ENCODE measurements around the gene URM1.
A peak's percentile ranks its signal among the peaks of the same experiment; 100 is the strongest.

URM1 gene

GRCh38 chr9:128431207-128431606 lies 60.0 kb downstream of the URM1 start:
- Histone ChIP-seq H3K9ac (ENCODE audit: insufficient read length) (no peak overlapping the region), H3K36me3 (ENCODE audit: insufficient read depth, low read length) (no peaks in the 10 kb centered on the region), H3K9me3 (ENCODE audit: low read depth, low read length) (no peaks in the 10 kb centered on the region), H3K4me3 (no peak overlapping the region), H3K27ac (no peak overlapping the region)
- TF ChIP-seq POLR2AphosphoS5 (IDR thresholded peaks at IDR 0.05; ENCODE audit: borderline replicate concordance, low read depth, low read length), result no peak
- no peak for TF ChIP-seq FOXP2 (optimal IDR thresholded peaks at IDR 0.05; ENCODE audit: control extremely low read depth, extremely low read length, insufficient read depth)
- no peak for TF ChIP-seq EZH2 (IDR thresholded peaks at IDR 0.05)
- no peak for DNase-seq (ENCODE audit: low read depth, low spot score)

GRCh38 chr9:128434340-128434739 lies 63.2 kb downstream of the URM1 start:
- no peak for TF ChIP-seq POLR2AphosphoS5 (IDR thresholded peaks at IDR 0.05; ENCODE audit: borderline replicate concordance, low read depth, low read length)
- TF ChIP-seq FOXP2 (optimal IDR thresholded peaks at IDR 0.05; ENCODE audit: control extremely low read depth, extremely low read length, insufficient read depth), result no peak
- TF ChIP-seq EZH2 (IDR thresholded peaks at IDR 0.05), result no peak
- no peak overlapping the region for H3K4me3 ChIP-seq
- no peak overlapping the region for H3K9ac ChIP-seq (ENCODE audit: insufficient read length)
- no peaks in the 10 kb centered on the region for H3K36me3 ChIP-seq (ENCODE audit: insufficient read depth, low read length)
- no peak for DNase-seq (ENCODE audit: low read depth, low spot score)
- no peaks in the 10 kb centered on the region for H3K9me3 ChIP-seq (ENCODE audit: low read depth, low read length)
- no peak overlapping the region for H3K27ac ChIP-seq

GRCh38 chr9:128435611-128436010 lies 64.4 kb downstream of the URM1 start:
- Histone ChIP-seq H3K9ac (ENCODE audit: insufficient read length) (no peak overlapping the region), H3K4me3 (no peak overlapping the region), H3K36me3 (ENCODE audit: insufficient read depth, low read length) (no peaks in the 10 kb centered on the region), H3K9me3 (ENCODE audit: low read depth, low read length) (no peaks in the 10 kb centered on the region), H3K27ac (no peak overlapping the region)
- no peak for DNase-seq (ENCODE audit: low read depth, low spot score)
- no peak for TF ChIP-seq EZH2 (IDR thresholded peaks at IDR 0.05)
- TF ChIP-seq POLR2AphosphoS5 (IDR thresholded peaks at IDR 0.05; ENCODE audit: borderline replicate concordance, low read depth, low read length), result no peak
- no peak for TF ChIP-seq FOXP2 (optimal IDR thresholded peaks at IDR 0.05; ENCODE audit: control extremely low read depth, extremely low read length, insufficient read depth)

- H3K27ac ChIP-seq, result no peak overlapping the region
- TF ChIP-seq POLR2AphosphoS5 (IDR thresholded peaks at IDR 0.05; ENCODE audit: borderline replicate concordance, low read depth, low read length) (no peak), FOXP2 (optimal IDR thresholded peaks at IDR 0.05; ENCODE audit: control extremely low read depth, extremely low read length, insufficient read depth) (no peak), EZH2 (IDR thresholded peaks at IDR 0.05) (no peak)
- H3K9me3 ChIP-seq (ENCODE audit: low read depth, low read length), result no peaks in the 10 kb centered on the region
- no peaks in the 10 kb centered on the region for H3K36me3 ChIP-seq (ENCODE audit: insufficient read depth, low read length)
- peak; percentile 26 for DNase-seq (ENCODE audit: low read depth, low spot score)
- H3K4me3 ChIP-seq, result no peak overlapping the region
- no peak overlapping the region for H3K9ac ChIP-seq (ENCODE audit: insufficient read length)
Observed at GRCh38 chr9:128438343-128439109, 67.4 kb downstream of the URM1 start.

DNA sequence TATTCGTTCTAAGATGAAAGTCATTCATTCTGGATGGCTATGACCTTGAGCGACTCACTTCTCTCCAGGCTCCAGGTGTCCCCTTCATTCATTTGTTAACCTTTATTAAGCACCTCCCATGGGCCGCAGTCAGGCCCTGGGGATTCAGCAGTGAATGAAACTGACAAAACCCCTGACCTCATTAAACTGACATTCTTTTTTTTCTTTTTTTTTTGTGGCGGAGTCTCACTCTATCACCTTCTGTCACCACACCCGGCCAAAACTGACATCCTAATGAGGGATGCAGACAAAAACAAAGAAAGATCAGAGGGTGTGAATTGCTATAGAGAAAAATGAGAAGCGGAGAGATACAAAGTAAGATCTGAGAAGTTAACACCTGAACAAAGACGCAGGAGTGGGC lies 68.1 kb downstream of the URM1 start:
- Histone ChIP-seq H3K4me3 (no peak overlapping the region), H3K9ac (ENCODE audit: insufficient read length) (no peak overlapping the region), H3K27ac (no peak overlapping the region), H3K9me3 (ENCODE audit: low read depth, low read length) (no peaks in the 10 kb centered on the region), H3K36me3 (ENCODE audit: insufficient read depth, low read length) (no peaks in the 10 kb centered on the region)
- no peak for TF ChIP-seq POLR2AphosphoS5 (IDR thresholded peaks at IDR 0.05; ENCODE audit: borderline replicate concordance, low read depth, low read length)
- TF ChIP-seq FOXP2 (optimal IDR thresholded peaks at IDR 0.05; ENCODE audit: control extremely low read depth, extremely low read length, insufficient read depth), result no peak
- TF ChIP-seq EZH2 (IDR thresholded peaks at IDR 0.05), result no peak
- no peak for DNase-seq (ENCODE audit: low read depth, low spot score)

Measured in SK-N-MC (cell line).